Stimulated activated CD4-positive, alpha-beta T cell treated with anti-CD3 and anti-CD28 coated beads, Interleukin-1b, Interleukin-23, amount 100 ng/mL, for 24 hours (primary cell): Measurements from ENCODE around the gene SEMA4B.

ENCODE experiments used
- DNase-seq, 4 experiments: peaks; one replicate each; pipeline ENCODE4 v3.0.0-alpha.2; 2020; ENCODE audit warnings: low read depth in 4 of 4, low spot score in 1 of 4

SEMA4B gene

DNA sequence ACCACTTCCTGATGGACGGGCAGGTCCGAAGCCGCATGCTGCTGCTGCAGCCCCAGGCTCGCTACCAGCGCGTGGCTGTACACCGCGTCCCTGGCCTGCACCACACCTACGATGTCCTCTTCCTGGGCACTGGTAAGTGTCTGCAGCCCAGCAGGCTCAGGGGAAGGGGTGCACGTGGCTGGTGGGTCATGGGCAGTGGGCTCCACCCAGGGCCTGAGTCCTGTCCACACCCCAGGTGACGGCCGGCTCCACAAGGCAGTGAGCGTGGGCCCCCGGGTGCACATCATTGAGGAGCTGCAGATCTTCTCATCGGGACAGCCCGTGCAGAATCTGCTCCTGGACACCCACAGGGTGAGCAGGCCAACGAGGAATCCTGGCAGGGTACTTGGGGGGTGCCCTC is 23.9 kb downstream of the SEMA4B start:
- DNase-seq, result no peak

DNA sequence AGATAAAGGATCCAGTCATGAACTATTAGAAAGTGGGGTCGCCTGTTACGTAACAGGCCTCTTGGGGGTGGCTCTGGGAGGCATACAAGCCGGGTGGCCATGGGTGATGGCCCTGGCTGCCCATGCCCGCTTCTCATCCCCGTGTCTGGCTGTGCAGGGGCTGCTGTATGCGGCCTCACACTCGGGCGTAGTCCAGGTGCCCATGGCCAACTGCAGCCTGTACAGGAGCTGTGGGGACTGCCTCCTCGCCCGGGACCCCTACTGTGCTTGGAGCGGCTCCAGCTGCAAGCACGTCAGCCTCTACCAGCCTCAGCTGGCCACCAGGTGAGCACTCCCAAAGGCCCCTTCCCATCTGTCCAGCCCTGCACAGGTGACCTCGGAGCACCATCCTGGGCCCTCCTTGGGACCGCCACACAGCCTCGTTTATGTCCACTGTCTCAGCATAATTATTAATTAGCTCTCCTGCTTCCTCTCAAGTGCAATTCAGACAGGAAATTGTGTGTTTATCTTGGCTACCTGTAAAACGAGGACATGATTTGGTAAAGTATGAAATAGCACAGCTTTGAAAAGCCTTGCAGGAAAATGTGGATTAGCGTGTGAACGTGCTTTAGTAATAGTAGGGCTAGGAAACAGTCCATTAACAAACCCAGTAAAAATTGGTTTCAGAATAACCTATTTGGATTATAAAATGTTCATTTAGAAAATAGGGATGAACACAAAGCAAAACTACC is 24.5 kb downstream of the SEMA4B start:
- DNase-seq, result no peak

DNA sequence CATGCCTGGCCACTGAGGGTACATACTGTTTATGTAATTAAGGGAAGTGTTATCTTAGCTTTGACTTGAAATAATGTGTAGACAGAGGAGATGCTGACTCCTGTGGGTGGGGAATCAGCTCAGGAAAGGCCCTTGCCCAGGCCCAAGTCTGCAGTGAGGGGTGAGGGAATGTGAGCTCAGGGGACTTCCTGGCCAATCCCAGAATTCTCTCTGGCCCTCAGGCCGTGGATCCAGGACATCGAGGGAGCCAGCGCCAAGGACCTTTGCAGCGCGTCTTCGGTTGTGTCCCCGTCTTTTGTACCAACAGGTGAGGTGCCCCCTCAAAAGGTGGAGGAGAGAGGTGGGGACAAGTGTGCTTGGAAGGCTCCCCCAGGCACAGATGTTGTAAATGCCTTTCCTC is 26.2 kb downstream of the SEMA4B start:
- no peak for DNase-seq

DNA sequence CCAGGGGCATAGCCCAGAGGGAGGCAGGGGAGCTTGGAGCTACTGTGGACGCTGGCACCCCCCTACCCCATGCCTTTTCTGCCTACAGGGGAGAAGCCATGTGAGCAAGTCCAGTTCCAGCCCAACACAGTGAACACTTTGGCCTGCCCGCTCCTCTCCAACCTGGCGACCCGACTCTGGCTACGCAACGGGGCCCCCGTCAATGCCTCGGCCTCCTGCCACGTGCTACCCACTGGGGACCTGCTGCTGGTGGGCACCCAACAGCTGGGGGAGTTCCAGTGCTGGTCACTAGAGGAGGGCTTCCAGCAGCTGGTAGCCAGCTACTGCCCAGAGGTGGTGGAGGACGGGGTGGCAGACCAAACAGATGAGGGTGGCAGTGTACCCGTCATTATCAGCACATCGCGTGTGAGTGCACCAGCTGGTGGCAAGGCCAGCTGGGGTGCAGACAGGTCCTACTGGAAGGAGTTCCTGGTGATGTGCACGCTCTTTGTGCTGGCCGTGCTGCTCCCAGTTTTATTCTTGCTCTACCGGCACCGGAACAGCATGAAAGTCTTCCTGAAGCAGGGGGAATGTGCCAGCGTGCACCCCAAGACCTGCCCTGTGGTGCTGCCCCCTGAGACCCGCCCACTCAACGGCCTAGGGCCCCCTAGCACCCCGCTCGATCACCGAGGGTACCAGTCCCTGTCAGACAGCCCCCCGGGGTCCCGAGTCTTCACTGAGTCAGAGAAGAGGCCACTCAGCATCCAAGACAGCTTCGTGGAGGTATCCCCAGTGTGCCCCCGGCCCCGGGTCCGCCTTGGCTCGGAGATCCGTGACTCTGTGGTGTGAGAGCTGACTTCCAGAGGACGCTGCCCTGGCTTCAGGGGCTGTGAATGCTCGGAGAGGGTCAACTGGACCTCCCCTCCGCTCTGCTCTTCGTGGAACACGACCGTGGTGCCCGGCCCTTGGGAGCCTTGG is 27.0 kb downstream of the SEMA4B start:
- DNase-seq, result no peak

- no peak for DNase-seq
Observed at GRCh38 chr15:90228960-90229359, 27.8 kb downstream of the SEMA4B start.

GRCh38 chr15:90230071-90230494 is 29.0 kb downstream of the SEMA4B start:
- no peak for DNase-seq

GRCh38 chr15:90230610-90231009 is 29.5 kb downstream of the SEMA4B start:
- no peak for DNase-seq

- DNase-seq, result peak in 3 of 4 experiments; percentile 31 to 45 (median 39)
Observed at GRCh38 chr15:90231028-90232017, 30.2 kb downstream of the SEMA4B start.

DNA sequence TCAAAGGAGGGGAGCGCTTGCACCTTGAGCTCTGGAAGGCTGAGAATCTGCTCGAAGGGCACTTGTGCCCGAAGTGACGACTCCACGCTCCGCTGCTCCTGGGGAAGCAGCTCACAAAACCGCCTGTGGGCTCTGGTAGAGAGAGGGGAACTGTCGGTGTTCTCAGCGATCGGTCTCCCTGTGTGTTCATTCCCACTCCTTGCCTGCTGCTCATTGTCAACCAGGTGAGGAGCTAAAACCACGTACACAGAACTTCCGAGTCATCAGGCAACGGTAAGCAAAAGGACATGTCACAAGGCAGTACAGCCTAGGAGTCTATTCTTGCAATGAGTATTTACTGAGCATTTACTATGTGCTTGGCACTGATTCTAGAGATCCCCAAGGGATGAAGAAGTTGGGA is 31.1 kb downstream of the SEMA4B start:
- DNase-seq, result no peak

DNA sequence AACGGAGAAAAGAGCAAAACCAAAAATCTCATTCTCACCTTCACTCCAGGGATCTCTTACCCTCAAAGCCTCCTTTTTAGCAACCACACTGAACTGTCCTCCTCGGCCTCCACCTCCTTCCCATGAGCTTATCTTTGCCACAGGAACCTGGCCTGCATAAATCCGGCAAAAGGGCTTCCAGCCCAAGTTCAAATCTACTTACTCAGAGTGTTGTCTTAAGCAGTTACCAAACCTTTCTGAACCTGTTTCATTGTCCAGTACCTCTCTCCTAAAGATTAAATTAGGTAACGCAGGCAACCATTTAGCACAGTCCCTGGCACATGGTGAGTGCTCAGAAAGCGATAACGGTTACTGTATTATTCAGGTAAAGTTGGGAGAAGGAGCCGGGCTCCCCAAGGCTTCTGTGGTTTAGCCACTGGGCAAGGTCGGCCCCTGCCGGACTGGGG is 31.8 kb downstream of the SEMA4B start:
- DNase-seq, result no peak

GRCh38 chr15:90233387-90234095 is 32.4 kb downstream of the SEMA4B start, which contains the start of gene CIB1:
TSS of gene CIB1 (minus strand) at chr15:90233941. CDS start at chr15:90233885, 56 bp downstream.
- DNase-seq, result peak; percentile 89 to 97 (median 92)

- no peak for DNase-seq
Observed at GRCh38 chr15:90234096-90234988, 33.2 kb downstream of the SEMA4B start, which contains the start of gene GDPGP1. TSS of gene GDPGP1 (plus strand) at chr15:90234209. CDS start at chr15:90240909, 6,700 bp downstream.

- DNase-seq, result no peak
Observed at GRCh38 chr15:90239371-90239770, 38.2 kb downstream of the SEMA4B start.

DNA sequence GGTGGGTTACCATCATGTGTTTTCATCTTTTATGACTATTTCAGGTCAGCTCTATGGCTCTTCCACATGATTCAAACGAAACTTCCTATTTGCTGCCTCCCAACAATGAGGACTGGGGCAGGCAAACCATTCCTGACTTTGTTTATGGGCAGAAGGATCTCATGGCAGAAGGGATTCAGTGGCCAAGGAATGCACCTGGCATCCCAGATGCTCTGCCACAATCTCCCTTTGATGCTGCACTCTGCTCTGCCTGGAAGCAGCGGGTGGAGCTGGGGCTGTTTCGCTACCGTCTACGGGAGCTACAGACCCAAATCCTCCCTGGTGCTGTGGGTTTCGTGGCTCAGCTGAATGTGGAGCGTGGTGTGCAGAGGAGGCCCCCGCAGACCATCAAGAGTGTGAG is 39.7 kb downstream of the SEMA4B start:
- no peak for DNase-seq

- no peak for DNase-seq
Observed at GRCh38 chr15:90241343-90242192, 40.4 kb downstream of the SEMA4B start.

DNA sequence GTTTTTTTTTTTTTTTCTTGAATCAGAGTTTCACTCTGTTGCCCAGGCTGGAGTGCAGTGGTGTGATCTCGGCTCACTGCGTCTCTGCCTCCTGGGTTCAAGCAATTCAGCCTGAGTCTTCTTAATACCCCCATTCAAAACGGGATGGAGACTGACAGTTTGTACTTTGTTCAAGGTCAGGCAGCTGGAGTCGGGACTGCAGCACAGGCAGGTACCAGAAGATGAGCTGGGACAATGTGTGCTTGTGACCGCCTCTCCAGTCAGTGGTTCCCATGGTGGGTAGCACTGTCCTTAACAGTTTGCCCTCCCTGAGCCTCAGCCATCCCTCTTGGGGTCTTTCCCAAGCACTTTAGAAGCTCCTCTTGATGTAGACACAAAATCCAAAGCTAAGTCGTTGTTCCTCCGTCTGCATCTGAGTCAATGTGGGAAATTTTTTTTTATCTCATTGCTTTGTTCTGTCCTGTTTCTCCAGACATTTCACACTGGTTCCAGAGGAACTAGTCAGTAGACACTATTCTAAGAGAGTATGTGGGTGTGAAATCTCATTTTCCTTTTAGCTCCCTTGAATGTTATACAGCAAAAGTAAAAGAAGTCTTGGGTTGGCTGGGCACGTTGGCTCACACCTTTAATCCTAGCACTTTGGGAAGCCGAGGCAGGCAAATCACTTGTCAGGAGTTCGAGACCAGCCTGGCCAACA is 43.0 kb downstream of the SEMA4B start:
- no peak for DNase-seq

DNA sequence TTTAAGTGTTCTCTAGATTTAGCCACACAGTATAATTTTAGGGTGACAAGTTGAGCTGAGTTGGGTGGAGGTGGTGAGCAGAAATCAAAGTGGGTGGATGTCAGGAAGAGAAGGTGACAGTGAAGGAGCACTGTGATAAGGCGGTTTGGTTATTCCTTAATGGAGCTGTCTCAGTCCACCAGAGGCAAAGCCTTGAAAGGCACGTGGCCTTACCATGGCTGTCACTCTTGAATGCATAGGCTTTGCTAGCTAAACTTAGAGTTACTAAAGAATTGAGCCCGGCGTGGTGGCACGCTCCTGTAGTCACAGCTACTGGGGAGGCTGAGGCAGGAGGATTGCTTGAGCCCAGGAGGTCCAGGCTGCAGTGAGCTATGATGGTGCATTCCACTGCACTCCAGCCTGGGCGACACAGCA is 47.7 kb downstream of the SEMA4B start:
- DNase-seq, result no peak
